ENCODE measurements around the gene BORCS8.

DNA sequence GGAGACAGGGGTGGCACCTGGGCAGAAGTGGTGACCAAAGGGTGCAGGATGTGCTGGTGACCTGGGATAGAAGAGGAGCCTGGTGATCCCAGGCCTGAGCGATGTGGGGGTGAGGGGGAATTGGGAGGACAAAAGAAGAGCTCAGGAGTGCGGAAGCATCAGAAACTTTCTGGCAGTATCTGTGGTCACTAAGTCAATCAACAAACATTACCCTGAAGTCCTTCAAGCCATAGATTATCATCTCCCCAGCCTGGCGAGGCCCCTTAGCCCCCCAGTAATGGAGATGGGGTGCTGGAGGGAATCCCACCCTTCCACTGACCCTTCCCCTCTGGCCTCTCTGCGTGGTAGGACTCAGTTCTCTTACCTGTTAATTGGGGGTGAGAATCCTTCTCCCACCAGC, 32.4 kb downstream of the BORCS8 start:
- no peak for TF ChIP-seq YY1 (IDR thresholded peaks at IDR 0.05; ENCODE audit: insufficient read depth, insufficient read length)
- no peak for TF ChIP-seq ZNF274 (IDR thresholded peaks at IDR 0.05; ENCODE audit: low read depth, low read length)
- TF ChIP-seq SUZ12 (IDR thresholded peaks at IDR 0.05; ENCODE audit: extremely low read depth, insufficient read depth, insufficient read length), result no peak

Data from NT2/D1 (cell line).